Muscle layer of colon (tissue), 2 donors: ENCODE measurements around the gene TMEM151A.

Source experiments
- H3K27ac ChIP-seq: one replicate; pipeline ENCODE4 v1.7.0; 2013; ENCODE audit warnings: low read depth, mild to moderate bottlenecking, low read length, moderate library complexity
- H3K27me3 ChIP-seq, 2 donors: one replicate each; pipeline ENCODE4 v1.7.0; 2013; ENCODE audit warnings: low read length in 2 of 2, mild to moderate bottlenecking in 2 of 2; ENCODE audit not compliant: insufficient read depth in 2 of 2, control insufficient read depth in 1 of 2
- H3K36me3 ChIP-seq: one replicate; pipeline ENCODE4 v1.7.0; 2013; ENCODE audit warnings: mild to moderate bottlenecking, low read length; ENCODE audit not compliant: insufficient read depth
- H3K4me1 ChIP-seq: one replicate; pipeline ENCODE4 v1.7.0; 2013; ENCODE audit warnings: mild to moderate bottlenecking, low read length; ENCODE audit not compliant: insufficient read depth
- H3K4me3 ChIP-seq, 2 donors: one replicate each; pipeline ENCODE4 v1.7.0; 2013; ENCODE audit warnings: low read length in 2 of 2, low read depth in 1 of 2, mild to moderate bottlenecking in 1 of 2, moderate library complexity in 1 of 2
- H3K9ac ChIP-seq: one replicate; pipeline ENCODE4 v1.7.0; 2013; ENCODE audit warnings: low read length
- H3K9me3 ChIP-seq: one replicate; pipeline ENCODE4 v1.7.0; 2013; ENCODE audit warnings: mild to moderate bottlenecking, low read length
- donor health status: abdominal sarcoma.
- donor health status: Adenocarcinoma of cecum.

The TMEM151A gene

DNA sequence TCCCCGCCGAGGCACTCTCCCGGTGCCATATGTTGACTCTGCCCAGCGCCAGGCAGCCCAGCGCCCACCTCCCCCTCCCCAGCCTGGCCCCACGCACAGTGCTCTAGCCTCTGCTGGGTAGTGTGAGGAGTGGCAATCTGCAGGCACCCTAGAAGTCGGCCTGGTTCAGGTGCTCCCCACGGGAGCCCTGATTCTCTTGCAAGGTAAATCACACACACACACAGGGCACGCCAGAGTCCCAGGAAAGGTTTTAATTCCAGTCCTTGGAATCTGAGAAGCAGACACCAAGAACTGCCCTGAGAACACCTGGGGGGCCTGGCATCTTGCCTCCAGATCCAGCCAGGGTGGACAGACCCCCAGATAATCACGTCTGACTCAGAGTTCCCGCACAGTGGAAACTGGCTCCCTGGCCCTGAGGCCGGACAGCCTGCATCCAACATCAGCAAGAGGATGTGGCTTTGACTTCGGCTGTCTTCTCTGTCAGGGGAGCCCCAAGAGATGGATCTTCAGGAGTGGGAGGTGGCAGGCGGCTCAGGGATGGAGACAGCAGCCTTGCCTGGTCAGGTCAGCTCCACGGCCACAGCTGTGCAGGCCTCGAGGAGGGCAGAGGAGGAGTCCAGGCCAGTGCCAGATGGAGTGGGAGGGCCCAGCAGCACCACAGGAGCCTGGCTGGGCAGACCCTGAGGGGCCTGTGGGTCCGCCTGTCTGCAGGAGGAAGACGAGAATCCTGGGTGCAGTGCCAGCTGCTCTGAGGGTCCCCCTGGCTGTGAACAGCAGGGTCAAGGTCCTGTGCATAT lies 45.6 kb downstream of the TMEM151A start:
- H3K27ac ChIP-seq, result no peak overlapping the region
- peaks cover 10% of the 10 kb centered on the region for H3K4me1 ChIP-seq
- H3K36me3 ChIP-seq, result peaks cover 42% of the 10 kb centered on the region
- no peak overlapping the region for H3K4me3 ChIP-seq
- H3K9ac ChIP-seq, result no peak overlapping the region
- H3K27me3 ChIP-seq, result peaks cover 0 to 8% of the 10 kb centered on the region in 2 donors
- H3K9me3 ChIP-seq, result no peaks in the 10 kb centered on the region

DNA sequence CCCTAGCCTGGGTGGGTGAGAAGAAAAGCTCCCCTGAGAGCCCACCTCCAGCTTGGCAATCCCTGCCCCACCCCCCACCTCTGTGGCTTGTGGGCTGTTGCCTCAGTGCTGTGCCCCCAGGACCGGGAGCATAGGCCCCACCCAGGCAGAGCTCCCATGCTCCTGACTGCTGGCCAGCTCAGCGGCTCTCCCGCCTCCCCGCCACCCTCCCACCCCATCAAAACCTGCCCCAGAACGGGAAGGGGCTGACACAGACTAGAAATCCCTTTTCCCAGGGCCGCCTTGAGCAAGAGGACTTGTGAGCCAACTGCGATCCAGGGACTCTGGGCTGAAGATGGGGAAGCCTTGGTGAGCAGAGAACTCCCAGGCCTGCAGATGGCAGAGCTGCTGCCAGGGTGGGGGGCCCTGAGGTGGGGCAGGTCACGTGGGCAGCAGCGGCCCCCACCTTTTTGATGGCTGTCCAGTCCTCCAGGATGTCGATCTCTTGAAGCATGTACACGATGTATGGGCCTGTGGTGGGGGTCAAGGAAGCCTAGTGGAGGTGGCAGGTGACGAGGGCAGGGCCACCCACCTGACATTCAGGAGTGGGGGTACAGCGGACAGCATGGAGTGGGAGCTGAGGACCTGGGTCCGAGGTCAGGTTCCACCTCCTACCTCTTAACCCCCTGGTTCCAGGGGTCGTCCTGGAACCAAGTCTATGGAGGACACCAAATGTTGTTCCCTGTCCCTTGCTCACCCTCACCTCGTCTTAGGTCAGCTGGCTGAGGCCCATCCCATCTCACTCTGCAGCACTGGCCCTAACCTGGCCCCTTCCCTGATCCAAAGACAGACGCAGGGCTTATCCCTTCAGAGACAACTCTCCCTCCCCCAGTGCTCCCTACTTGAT lies 46.8 kb downstream of the TMEM151A start:
- peaks cover 0 to 3% of the 10 kb centered on the region in 2 donors for H3K27me3 ChIP-seq
- no peak overlapping the region for H3K27ac ChIP-seq
- no peak overlapping the region for H3K4me3 ChIP-seq
- H3K9me3 ChIP-seq, result no peaks in the 10 kb centered on the region
- H3K9ac ChIP-seq, result no peak overlapping the region
- H3K4me1 ChIP-seq, result peaks cover 15% of the 10 kb centered on the region
- peaks cover 42% of the 10 kb centered on the region for H3K36me3 ChIP-seq

DNA sequence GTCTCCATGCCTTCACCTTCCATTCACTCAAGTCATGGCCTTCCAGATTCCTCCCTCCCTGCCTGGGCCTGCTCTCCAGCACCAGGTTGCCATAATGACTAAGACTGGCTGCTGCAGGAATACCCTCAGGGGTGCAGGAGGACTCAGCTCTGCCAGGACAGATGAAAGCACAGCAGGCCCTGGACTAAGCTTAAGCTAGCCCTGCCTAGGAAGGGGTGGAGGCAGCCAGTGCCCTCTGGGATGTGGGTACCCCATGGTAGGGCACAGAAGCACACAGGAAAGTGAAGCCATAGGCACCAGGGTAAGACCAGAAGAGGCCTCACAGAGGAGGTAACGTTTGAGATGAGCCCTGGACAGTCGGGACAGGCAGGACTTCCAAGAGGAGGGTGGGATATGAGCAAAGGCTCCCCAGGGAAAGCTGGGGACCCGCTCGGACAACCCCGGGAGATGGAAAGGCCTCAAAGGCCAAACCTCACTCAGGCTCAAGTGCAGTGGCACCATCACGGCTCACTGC lies 47.5 kb downstream of the TMEM151A start:
- Histone ChIP-seq H3K9ac (no peak overlapping the region), H3K4me1 (peaks cover 22% of the 10 kb centered on the region), H3K36me3 (peaks cover 42% of the 10 kb centered on the region), H3K9me3 (no peaks in the 10 kb centered on the region), H3K27me3 (no peaks in the 10 kb centered on the region), H3K27ac (no peak overlapping the region), H3K4me3 (no peak overlapping the region)

DNA sequence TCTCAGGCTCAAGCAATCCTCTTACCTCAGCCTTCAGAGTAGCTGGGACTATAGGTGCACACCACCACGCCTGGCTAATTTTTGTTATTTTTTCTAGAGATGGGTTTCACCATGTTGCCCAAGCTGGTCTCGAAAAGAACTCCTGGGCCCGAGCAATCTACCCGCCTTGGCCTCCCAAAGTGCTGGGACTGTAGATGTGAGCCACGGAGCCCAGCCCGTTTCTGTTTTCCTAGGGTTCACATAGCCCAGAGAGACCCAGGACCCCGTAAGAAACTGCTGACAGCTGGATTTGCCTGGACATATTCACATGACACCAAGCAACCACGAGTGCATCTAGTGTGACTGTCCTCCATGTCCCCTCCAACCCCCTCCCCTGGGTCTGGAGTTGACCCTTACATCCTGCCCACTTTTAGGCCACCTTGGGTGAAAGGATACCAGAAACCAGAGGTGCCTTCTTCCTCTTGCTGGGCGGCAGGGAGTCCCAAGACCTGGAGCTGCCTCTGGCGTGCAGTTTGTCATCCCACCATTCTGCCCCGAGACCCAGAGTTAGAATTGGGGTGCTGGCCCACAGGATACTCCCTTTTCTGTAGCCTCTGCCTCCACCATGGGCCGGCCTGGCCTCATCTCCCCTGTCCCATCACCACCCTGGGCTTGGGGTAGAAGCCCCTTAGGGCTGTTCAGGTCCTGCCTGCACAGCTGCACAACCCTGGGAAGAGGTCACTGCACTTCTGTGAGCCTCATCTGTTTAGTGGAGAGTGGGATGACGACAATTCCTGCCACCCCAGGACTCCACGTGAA lies 48.2 kb downstream of the TMEM151A start:
- Histone ChIP-seq H3K9me3 (no peaks in the 10 kb centered on the region), H3K27ac (no peak overlapping the region), H3K36me3 (peaks cover 42% of the 10 kb centered on the region), H3K4me3 (no peak overlapping the region), H3K27me3 (no peaks in the 10 kb centered on the region), H3K4me1 (peaks cover 25% of the 10 kb centered on the region), H3K9ac (no peak overlapping the region)

DNA sequence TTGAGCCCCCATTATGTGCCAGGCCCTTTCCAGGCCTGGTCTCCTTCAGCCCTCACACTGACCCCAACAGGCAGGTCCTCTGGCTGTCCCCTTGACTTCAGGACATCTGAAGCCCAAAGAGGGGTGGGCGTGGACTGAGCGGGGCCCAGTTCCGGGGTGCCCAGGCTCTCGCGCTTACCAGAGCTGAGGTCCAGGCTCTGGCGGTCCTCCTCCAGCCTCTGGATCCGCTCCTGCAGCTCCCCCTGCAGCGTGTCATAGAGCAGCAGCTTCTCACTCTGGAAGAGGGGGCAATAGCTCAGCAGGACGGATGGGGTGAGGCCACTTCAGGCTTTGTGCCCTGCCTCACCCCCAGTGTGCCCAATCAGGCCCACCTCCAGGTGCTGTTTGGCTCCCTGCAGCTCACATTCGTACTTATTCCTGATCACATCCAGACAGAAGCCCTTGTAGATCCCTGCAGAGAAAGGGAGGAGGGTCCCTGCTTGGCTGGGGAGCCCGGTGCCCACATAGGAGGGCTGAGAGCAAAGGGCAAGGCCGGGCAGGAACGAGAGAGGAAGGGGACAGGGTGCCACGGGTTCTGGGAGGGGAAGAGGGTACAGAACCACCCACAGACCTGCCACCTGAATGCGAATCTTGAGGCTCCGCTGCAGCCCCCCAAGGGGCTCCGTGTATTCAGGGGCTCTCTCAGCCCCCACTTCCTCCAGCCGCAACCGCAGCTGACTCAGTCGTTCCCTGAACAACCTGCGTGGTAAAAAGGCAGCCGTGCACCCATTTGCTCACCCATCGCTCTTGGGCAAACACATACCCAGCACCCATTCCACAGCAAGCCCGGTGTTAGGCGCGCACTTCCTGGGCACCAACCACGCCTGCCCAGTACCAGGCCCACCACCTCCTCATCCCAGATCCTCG lies 49.2 kb downstream of the TMEM151A start:
- no peak overlapping the region for H3K4me3 ChIP-seq
- peaks cover 32% of the 10 kb centered on the region for H3K4me1 ChIP-seq
- H3K27me3 ChIP-seq, result no peaks in the 10 kb centered on the region
- no peaks in the 10 kb centered on the region for H3K9me3 ChIP-seq
- H3K36me3 ChIP-seq, result peaks cover 42% of the 10 kb centered on the region
- no peak overlapping the region for H3K9ac ChIP-seq
- no peak overlapping the region for H3K27ac ChIP-seq

DNA sequence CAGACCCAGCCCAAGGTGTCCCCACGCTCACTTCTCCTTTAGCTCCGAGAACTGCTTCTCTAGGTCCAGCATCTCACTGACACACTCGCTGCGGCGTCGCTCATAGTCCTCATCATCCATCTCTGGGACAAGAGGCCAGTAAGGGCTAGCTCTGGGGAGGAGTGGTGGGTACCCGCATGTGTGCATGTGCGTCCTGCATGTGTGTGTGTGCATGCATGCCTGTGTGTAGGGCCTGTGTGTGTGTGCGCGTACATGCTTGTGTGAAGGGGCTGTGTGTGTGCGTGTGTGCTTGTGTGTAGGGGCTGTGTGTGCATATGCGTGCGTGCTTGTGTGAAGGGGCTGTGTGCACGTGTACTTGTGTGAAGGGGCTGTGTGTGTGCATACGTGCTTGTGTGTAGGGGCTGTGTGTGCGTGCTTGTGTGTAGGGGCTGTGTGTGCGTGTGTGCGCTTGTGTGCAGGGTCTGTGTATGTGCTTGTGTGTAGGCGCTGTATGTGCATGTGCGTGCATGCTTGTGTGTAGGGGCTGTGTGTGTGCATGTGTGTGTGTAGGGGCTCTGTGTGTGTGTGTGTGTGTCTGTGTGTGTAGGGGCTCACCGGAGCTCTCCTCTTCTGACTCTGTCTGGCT lies 49.9 kb downstream of the TMEM151A start:
- H3K27me3 ChIP-seq, result no peaks in the 10 kb centered on the region
- H3K9me3 ChIP-seq, result no peaks in the 10 kb centered on the region
- no peak overlapping the region for H3K27ac ChIP-seq
- H3K4me3 ChIP-seq, result no peak overlapping the region
- H3K36me3 ChIP-seq, result peaks cover 42% of the 10 kb centered on the region
- peaks cover 34% of the 10 kb centered on the region for H3K4me1 ChIP-seq
- no peak overlapping the region for H3K9ac ChIP-seq

DNA sequence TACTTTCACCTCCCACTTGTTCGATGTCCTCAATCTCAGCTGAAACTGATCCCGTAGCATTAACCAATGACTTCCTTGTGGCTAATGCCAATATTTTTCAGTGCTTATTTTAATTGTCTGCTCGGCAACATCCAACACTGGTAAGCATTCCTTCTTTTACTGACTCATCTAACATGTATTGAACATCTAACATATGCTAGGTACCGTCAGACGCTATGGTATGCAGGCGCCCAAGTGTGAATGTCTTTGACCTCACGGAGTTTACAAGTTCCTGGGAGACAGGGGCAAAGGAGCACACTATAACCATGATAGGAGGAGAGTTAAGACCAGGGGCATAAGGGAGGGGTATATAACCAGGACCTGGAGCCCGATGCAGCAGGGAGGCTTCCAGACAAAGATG lies 51.5 kb downstream of the TMEM151A start:
- no peaks in the 10 kb centered on the region for H3K27me3 ChIP-seq
- H3K9me3 ChIP-seq, result no peaks in the 10 kb centered on the region
- H3K4me3 ChIP-seq, result no peak overlapping the region
- peaks cover 34% of the 10 kb centered on the region for H3K4me1 ChIP-seq
- no peak overlapping the region for H3K9ac ChIP-seq
- H3K27ac ChIP-seq, result no peak overlapping the region
- peaks cover 36% of the 10 kb centered on the region for H3K36me3 ChIP-seq

DNA sequence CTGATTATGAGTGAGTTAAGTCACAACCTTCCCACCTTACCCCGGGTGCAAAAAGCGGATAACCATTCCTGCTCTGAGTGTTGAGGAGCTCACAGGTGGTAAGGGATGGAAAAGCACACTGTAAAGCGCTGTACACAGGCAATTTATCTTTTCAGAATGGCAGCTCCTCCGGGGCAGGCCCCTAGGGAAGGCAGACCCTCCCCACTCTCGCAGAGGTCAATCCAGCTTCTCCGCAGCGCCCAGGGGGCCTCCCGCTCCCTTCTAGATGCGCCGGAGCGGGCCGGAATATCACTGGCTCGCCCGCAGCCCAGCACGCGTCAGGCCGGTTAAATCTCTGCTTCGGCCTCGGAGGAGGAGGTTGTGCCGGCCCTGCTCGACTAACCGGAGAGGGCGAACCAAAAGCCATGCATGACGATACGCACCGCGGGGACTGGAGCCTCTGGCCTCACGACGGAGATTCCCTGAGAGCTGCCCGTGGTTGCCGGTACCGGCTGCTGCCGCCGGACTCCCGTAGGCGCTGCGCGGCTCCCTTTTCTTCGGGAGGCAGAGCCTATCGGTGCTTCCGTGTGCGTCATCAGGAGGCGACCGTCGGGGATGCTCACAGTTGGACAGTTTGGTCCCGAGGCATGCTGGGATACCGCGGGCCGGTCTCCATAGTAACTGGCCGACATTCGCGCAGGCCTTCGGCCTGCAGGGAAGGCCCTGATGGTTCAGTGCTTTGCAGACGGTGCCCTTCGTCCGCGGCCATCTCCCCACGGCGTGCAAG lies 53.0 kb downstream of the TMEM151A start, which contains the start of gene BRMS1:
Gene BRMS1, minus strand, starts transcription at position 555 of the 766 bp plus-strand sequence. CDS start 2,870 bp downstream, outside the sequence.
- Histone ChIP-seq H3K27me3 (no peaks in the 10 kb centered on the region), H3K9me3 (no peaks in the 10 kb centered on the region), H3K36me3 (peaks cover 22% of the 10 kb centered on the region), H3K9ac (peak within 1 kb of the TSS; percentile 95), H3K4me3 (peak within 1 kb of the TSS; percentile 93 to 97), H3K4me1 (peaks cover 37% of the 10 kb centered on the region), H3K27ac (peak within 1 kb of the TSS; percentile 89)

DNA sequence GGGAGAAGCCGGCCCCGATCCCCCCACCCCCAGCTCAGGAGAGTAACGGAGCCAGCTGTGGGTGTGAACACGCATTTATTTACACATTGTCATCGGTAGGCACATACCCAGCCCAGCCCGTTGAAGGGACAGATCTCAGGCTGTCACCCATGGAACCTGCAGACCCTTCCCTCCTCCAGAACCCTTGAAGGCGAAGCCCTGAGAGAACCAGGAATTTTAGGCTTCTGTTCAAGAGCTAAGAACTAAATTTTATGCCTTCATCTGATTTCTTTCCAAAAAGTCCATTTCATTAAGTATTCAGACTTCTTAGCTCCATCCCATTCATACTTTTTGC lies 53.6 kb downstream of the TMEM151A start:
- H3K9ac ChIP-seq, result peak overlapping the region; percentile 75
- no peaks in the 10 kb centered on the region for H3K27me3 ChIP-seq
- peaks cover 37% of the 10 kb centered on the region for H3K4me1 ChIP-seq
- peak overlapping the region; percentile 89 for H3K27ac ChIP-seq
- H3K36me3 ChIP-seq, result peaks cover 17% of the 10 kb centered on the region
- H3K9me3 ChIP-seq, result no peaks in the 10 kb centered on the region
- H3K4me3 ChIP-seq, result peak overlapping the region; percentile 58 to 93
